HEK293T (cell line): Measurements from ENCODE around the gene PLXNA3.

ENCODE experiments used
- ELF4 ChIP-seq: fragments of 450-650 bp; IDR thresholded peaks from 2 replicates; pipeline ENCODE4 v1.6.1; 2017; ENCODE audit warnings: antibody characterized with exemption
- FOXK2 ChIP-seq: fragments of 450-650 bp; IDR thresholded peaks from 2 replicates; pipeline ENCODE4 v1.6.1; 2016; ENCODE audit warnings: mild to moderate bottlenecking
- HDGF ChIP-seq: fragments of 450-650 bp; IDR thresholded peaks from 2 replicates; pipeline ENCODE4 v1.6.1; 2017; ENCODE audit warnings: antibody characterized with exemption, borderline replicate concordance
- L3MBTL2 ChIP-seq: fragments of 450-650 bp; conservative IDR thresholded peaks from 2 replicates; pipeline ENCODE4 v1.6.1; 2016; ENCODE audit warnings: mild to moderate bottlenecking
- LEF1 ChIP-seq: fragments of 450-650 bp; IDR thresholded peaks from 2 replicates; pipeline ENCODE4 v1.6.1; 2017; ENCODE audit warnings: mild to moderate bottlenecking, borderline replicate concordance
- PKNOX1 ChIP-seq: fragments of 450-650 bp; IDR thresholded peaks from 2 replicates; pipeline ENCODE4 v1.6.1; 2016
- SP1 ChIP-seq: fragments of 450-650 bp; IDR thresholded peaks from 2 replicates; pipeline ENCODE4 v1.6.1; 2017
- SUZ12 ChIP-seq: fragments of 450-650 bp; IDR thresholded peaks from 2 replicates; pipeline ENCODE4 v1.6.1; 2016; ENCODE audit warnings: mild to moderate bottlenecking
- ZNF384 ChIP-seq: fragments of 450-650 bp; IDR thresholded peaks from 2 replicates; pipeline ENCODE4 v1.6.1; 2016

GRCh38 chrX:154517101-154517781 is 59.2 kb downstream of the PLXNA3 start:
- no peak for TF ChIP-seq SUZ12
- no peak for TF ChIP-seq HDGF
- TF ChIP-seq FOXK2: no peak
- TF ChIP-seq ELF4: no peak
- no peak for TF ChIP-seq SP1
- TF ChIP-seq PKNOX1: no peak
- TF ChIP-seq ZNF384: no peak
- no peak for TF ChIP-seq L3MBTL2
- TF ChIP-seq LEF1: no peak
